ENCODE data around the gene GRK4. TPM values are rescaled to one million over a fixed set of nuclear protein-coding genes. Genes with fewer than 3 reads are reported as not detected.

Gene GRK4
- total RNA-seq, 1 donor from 2014 or later: 1.3 TPM

GRCh38 chr4:3007724-3008123 lies 44.4 kb downstream of the GRK4 start:
- H4K20me1 ChIP-seq (ENCODE audit: low read depth): no peaks in the 10 kb centered on the region
- Mint-ChIP-seq H3K4me3 (no peak overlapping the region), H3K27me3 (ENCODE audit: insufficient read depth, low read depth) (peaks cover 5% of the 10 kb centered on the region), H3K36me3 (no peaks in the 10 kb centered on the region), H3K9me3 (no peaks in the 10 kb centered on the region), H3K4me1 (no peaks in the 10 kb centered on the region), H3K27ac (no peak overlapping the region)
- TF ChIP-seq CTCF (IDR thresholded peaks at IDR 0.05): no peak
- no peak for TF ChIP-seq EZH2phosphoT487 (IDR thresholded peaks at IDR 0.05)
- TF ChIP-seq EZH2 (IDR thresholded peaks at IDR 0.05): no peak
- H3K9ac ChIP-seq: no peak overlapping the region
- no peaks in the 10 kb centered on the region for H3F3A ChIP-seq (ENCODE audit: low read depth)
- H2AFZ ChIP-seq (replicated peaks): no peak overlapping the region
- H3K4me1 ChIP-seq: no peaks in the 10 kb centered on the region
- no peaks in the 10 kb centered on the region for H3K36me3 ChIP-seq
- no peaks in the 10 kb centered on the region for H3K27me3 ChIP-seq
- no peak overlapping the region for H3K27ac ChIP-seq
- H3K4me2 ChIP-seq: no peak overlapping the region
- no peak overlapping the region for H3K4me3 ChIP-seq
- no peak for DNase-seq (ENCODE audit: low spot score)
- no peaks in the 10 kb centered on the region for H3K9me3 ChIP-seq (ENCODE audit: low read depth)
- H3K79me2 ChIP-seq (ENCODE audit: low read depth): no peaks in the 10 kb centered on the region

- Mint-ChIP-seq H3K36me3 (no peaks in the 10 kb centered on the region), H3K9me3 (no peaks in the 10 kb centered on the region), H3K27ac (no peak overlapping the region), H3K27me3 (ENCODE audit: insufficient read depth, low read depth) (no peaks in the 10 kb centered on the region), H3K4me3 (no peak overlapping the region), H3K4me1 (no peaks in the 10 kb centered on the region)
- Histone ChIP-seq H4K20me1 (ENCODE audit: low read depth) (no peaks in the 10 kb centered on the region), H3K4me3 (no peak overlapping the region), H3K27ac (no peak overlapping the region), H3K4me1 (no peaks in the 10 kb centered on the region), H3K36me3 (no peaks in the 10 kb centered on the region), H3K4me2 (no peak overlapping the region), H3K9me3 (ENCODE audit: low read depth) (no peaks in the 10 kb centered on the region), H3K79me2 (ENCODE audit: low read depth) (no peaks in the 10 kb centered on the region), H3F3A (ENCODE audit: low read depth) (no peaks in the 10 kb centered on the region), H3K27me3 (no peaks in the 10 kb centered on the region), H3K9ac (no peak overlapping the region), H2AFZ (replicated peaks) (peak overlapping the region; percentile 91)
- DNase-seq (ENCODE audit: low spot score): peak; percentile 65
- TF ChIP-seq CTCF (IDR thresholded peaks at IDR 0.05) (peak; percentile 46), EZH2 (IDR thresholded peaks at IDR 0.05) (no peak), EZH2phosphoT487 (IDR thresholded peaks at IDR 0.05) (no peak)
Observed at GRCh38 chr4:3009422-3009821, 46.1 kb downstream of the GRK4 start.

GRCh38 chr4:3010577-3010976 lies 47.2 kb downstream of the GRK4 start:
- H3K9ac ChIP-seq: no peak overlapping the region
- H3F3A ChIP-seq (ENCODE audit: low read depth): no peaks in the 10 kb centered on the region
- H3K4me1 Mint-ChIP-seq: no peaks in the 10 kb centered on the region
- no peak overlapping the region for H3K27ac ChIP-seq
- no peak overlapping the region for H3K4me3 ChIP-seq
- H3K4me3 Mint-ChIP-seq: no peak overlapping the region
- no peak overlapping the region for H3K27ac Mint-ChIP-seq
- H3K9me3 ChIP-seq (ENCODE audit: low read depth): no peaks in the 10 kb centered on the region
- H2AFZ ChIP-seq (replicated peaks): no peak overlapping the region
- no peaks in the 10 kb centered on the region for H3K4me1 ChIP-seq
- no peak for TF ChIP-seq EZH2phosphoT487 (IDR thresholded peaks at IDR 0.05)
- no peak for TF ChIP-seq CTCF (IDR thresholded peaks at IDR 0.05)
- no peak for TF ChIP-seq EZH2 (IDR thresholded peaks at IDR 0.05)
- no peaks in the 10 kb centered on the region for H3K27me3 Mint-ChIP-seq (ENCODE audit: insufficient read depth, low read depth)
- no peak for DNase-seq (ENCODE audit: low spot score)
- H3K36me3 ChIP-seq: no peaks in the 10 kb centered on the region
- H4K20me1 ChIP-seq (ENCODE audit: low read depth): no peaks in the 10 kb centered on the region
- H3K79me2 ChIP-seq (ENCODE audit: low read depth): no peaks in the 10 kb centered on the region
- H3K4me2 ChIP-seq: no peak overlapping the region
- no peaks in the 10 kb centered on the region for H3K27me3 ChIP-seq
- no peaks in the 10 kb centered on the region for H3K9me3 Mint-ChIP-seq
- H3K36me3 Mint-ChIP-seq: no peaks in the 10 kb centered on the region
